ENCODE results near the gene ANXA8L1. TPM values are rescaled to one million over a fixed set of nuclear protein-coding genes. Genes with fewer than 3 reads are reported as not detected.
"Not testable (repeated sequence)": the region's sequence is repeated elsewhere in the genome, so short reads cannot be mapped to it uniquely, and the experiment has no call there.

Gene ANXA8L1
- total RNA-seq, 4 donors from 2014 or later = 247 to 351 (median 300) TPM

- intact Hi-C loops (cut with DNase I); H3K9me3 ChIP-seq; H3K36me3 ChIP-seq; H3K27me3 ChIP-seq; H3K4me3 ChIP-seq; H3K4me1 ChIP-seq; H3K27ac ChIP-seq; DNase-seq: not testable (repeated sequence)
- WGBS, 2 donors = no CpG with 5 or more reads among the region's 2 CpGs
These were observed 48.0 kb downstream of the ANXA8L1 start for GRCh38 chr10:46423550-46423949.

- DNase-seq; H3K9me3 ChIP-seq; H3K27ac ChIP-seq; H3K4me1 ChIP-seq; H3K27me3 ChIP-seq; H3K36me3 ChIP-seq; H3K4me3 ChIP-seq; intact Hi-C loops (cut with DNase I): not testable (repeated sequence)
- no CpG with 5 or more reads among the region's 4 CpGs for WGBS, 2 donors
These were observed 65.4 kb downstream of the ANXA8L1 start for GRCh38 chr10:46440942-46441341.

Other genes starting within 250 kb of the ANXA8L1 start
- not detected for gene ANTXRL, start 88.8 kb upstream of the ANXA8L1 start, total RNA-seq
- not detected for gene NPY4R, start 90.2 kb downstream of the ANXA8L1 start, total RNA-seq
- gene GPRIN2, start 180.9 kb downstream of the ANXA8L1 start, total RNA-seq = 1 to 10 TPM; 7.6 to 8.3 (median 8.1) TPM
- 1 to 10 TPM in 2 of 4 donors, under 1 TPM in 2; 0.31 to 2.7 (median 1.0) TPM for gene SYT15, start 203.4 kb downstream of the ANXA8L1 start, total RNA-seq